Measurements from ENCODE around the gene FXYD2.

Gene FXYD2

DNA sequence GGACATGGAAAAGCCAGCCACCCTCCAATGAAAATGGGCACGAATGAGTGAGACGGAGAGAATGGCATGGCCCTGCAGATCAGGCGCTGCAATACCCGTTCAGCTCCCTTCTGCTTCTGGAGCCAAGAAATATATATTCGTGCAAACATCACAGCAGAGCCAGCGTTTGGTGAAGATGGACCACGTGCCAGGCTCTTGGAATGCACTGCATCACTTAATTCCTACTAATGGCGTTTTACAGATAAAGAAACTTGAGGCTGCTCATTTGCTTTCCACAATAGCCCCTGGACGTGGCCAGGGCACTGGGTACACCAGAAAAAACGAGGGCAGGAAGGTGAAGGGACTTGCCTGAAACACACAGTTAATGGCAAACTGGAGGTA lies 1.6 kb upstream of the FXYD2 start:
- H3K4me3 ChIP-seq (ENCODE audit: low read length), result no peak overlapping the region
- TF ChIP-seq CTCF (IDR thresholded peaks at IDR 0.05; ENCODE audit: insufficient read depth, low read depth, low read length, missing control alignments), result no peak
- DNase-seq (ENCODE audit: low read depth), result no peak

DNA sequence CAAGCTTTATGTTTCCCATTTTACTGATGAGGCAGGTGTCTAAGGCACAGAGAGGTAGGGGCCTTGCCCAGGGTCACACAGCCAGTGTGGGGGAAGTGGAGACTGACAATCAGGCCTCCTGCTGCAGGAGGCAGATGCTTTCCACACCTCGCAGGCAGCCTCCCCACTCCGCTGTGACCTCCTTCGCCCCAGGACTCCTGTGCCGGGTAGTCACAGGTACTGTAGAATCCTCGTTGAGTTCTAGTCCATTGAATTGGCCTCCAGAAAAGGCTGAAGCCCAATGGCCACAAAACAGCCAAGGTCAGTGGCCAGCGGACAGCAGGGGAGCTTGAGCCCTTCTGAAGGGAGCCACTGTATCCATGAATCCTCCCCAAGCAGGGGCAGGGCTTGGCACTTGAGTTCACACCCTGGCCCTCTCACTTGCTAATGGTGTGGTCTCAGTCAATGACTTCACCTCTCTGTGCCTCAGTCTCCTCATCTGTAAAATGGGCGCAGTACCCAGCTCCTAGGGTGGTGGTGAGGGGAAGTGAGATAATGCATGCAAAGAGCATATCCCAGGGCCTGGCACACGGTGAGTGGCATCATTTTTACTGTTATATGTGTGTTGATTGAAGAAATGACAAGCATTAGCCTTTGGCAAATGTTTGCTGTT lies 1.1 kb upstream of the FXYD2 start:
- H3K4me3 ChIP-seq (ENCODE audit: low read length), result no peak overlapping the region
- no peak for DNase-seq (ENCODE audit: low read depth)
- no peak for TF ChIP-seq CTCF (IDR thresholded peaks at IDR 0.05; ENCODE audit: insufficient read depth, low read depth, low read length, missing control alignments)

DNA sequence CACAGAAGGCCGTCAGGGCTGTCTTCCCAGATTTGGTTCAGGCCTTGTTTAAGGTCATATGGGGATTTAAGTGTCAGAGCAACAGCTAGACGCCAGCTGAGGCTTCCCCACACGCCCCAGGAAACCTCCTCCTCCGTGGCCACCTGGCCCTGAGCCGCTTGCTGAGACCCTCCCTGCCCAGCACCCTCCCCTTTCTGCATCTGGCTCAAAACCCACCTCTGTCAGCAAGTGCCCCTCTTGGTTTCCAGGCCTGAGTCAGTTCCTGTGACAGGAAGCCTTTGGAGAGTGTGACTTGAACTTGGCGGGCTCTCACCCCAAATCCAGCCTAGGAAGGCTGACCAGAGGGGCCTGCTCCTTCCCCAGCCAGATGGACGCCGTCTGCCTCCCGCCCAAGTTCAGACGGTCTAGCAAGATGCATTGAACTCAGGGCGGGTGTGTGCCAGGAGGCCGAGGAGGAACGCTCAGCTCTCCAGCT lies 561 bp downstream of the FXYD2 start:
- no peak overlapping the region for H3K4me3 ChIP-seq (ENCODE audit: low read length)

DNA sequence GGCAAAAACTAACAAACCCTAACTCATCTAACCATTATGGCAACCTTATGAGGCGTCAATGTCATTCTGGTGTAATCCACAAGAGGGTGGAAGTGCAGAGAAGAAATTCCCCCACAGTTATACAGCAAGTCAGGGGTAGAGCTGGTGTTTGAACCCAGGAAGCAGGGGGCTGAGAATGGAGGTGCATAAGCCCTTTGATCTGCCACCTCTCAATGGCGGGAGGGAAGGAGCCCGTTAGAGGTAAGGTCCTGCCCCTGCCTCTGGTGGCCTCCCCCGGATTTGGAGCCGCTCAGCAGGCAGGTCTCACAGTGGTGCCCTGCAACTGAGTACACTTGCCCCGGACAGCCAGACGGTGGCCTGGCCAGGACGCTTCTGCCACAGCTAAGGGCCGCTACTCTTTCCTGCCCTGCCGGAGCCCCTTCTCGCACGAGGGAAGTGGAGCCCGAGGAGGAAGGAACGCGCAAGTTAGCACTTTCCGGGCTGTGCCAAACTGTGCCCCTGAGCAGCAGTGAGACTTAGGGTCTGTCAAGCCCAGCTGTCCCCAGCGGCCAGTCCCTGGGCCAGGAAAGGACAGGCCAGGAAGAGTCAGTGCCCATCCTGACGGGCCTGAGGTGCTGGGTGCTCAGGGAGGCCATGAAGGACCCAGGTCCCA lies 1.1 kb downstream of the FXYD2 start:
- DNase-seq (ENCODE audit: low read depth), result no peak
- TF ChIP-seq CTCF (IDR thresholded peaks at IDR 0.05; ENCODE audit: insufficient read depth, low read depth, low read length, missing control alignments), result peak; percentile 24
- H3K4me3 ChIP-seq (ENCODE audit: low read length), result no peak overlapping the region

More for the DNA sequence above, 561 bp downstream of the FXYD2 start:
- DNase-seq (ENCODE audit: low read depth), result no peak
- no peak for TF ChIP-seq CTCF (IDR thresholded peaks at IDR 0.05; ENCODE audit: insufficient read depth, low read depth, low read length, missing control alignments)

GRCh38 chr11:117822074-117823033 lies 2.2 kb downstream of the FXYD2 start:
- no peak overlapping the region for H3K4me3 ChIP-seq (ENCODE audit: low read length)
- peak; percentile 46 for DNase-seq (ENCODE audit: low read depth)

GRCh38 chr11:117821431-117821830 lies 3.1 kb downstream of the FXYD2 start:
- H3K4me3 ChIP-seq (ENCODE audit: low read length), result no peak overlapping the region
- no peak for TF ChIP-seq CTCF (IDR thresholded peaks at IDR 0.05; ENCODE audit: insufficient read depth, low read depth, low read length, missing control alignments)
- no peak for DNase-seq (ENCODE audit: low read depth)

More at GRCh38 chr11:117822074-117823033, 2.2 kb downstream of the FXYD2 start:
- TF ChIP-seq CTCF (IDR thresholded peaks at IDR 0.05; ENCODE audit: insufficient read depth, low read depth, low read length, missing control alignments), result peak; percentile 75
